Stomach smooth muscle (tissue), 2 donors: ENCODE results near the gene COL23A1.
A peak's percentile ranks its signal among the peaks of the same experiment; 100 is the strongest.

ENCODE experiments used
- H3K27ac ChIP-seq: one replicate; pipeline ENCODE4 v1.7.0; 2013; ENCODE audit warnings: mild to moderate bottlenecking, low read length, inconsistent platforms
- H3K27me3 ChIP-seq, 2 donors: one replicate each; pipeline ENCODE4 v1.7.0; 2013; ENCODE audit warnings: low read length in 2 of 2; ENCODE audit not compliant: insufficient read depth in 2 of 2, control insufficient read depth in 1 of 2
- H3K36me3 ChIP-seq, 2 donors: one replicate each; pipeline ENCODE4 v1.7.0; 2013; ENCODE audit warnings: low read length in 2 of 2; ENCODE audit not compliant: control insufficient read depth in 2 of 2, insufficient read depth in 2 of 2
- H3K4me1 ChIP-seq: one replicate; pipeline ENCODE4 v1.7.0; 2013; ENCODE audit warnings: low read length; ENCODE audit not compliant: control insufficient read depth, insufficient read depth
- H3K4me3 ChIP-seq, 2 donors: one replicate each; pipeline ENCODE4 v1.7.0; 2013; ENCODE audit warnings: low read length in 2 of 2
- H3K9ac ChIP-seq, 2 donors: one replicate each; pipeline ENCODE4 v1.7.0; 2013; ENCODE audit warnings: low read length in 2 of 2, mild to moderate bottlenecking in 1 of 2
- H3K9me3 ChIP-seq, 2 donors: one replicate each; pipeline ENCODE4 v1.7.0; 2013; ENCODE audit warnings: low read length in 2 of 2; ENCODE audit not compliant: control insufficient read depth in 2 of 2
- donor health status: healthy.
- donor health status: Pancreatic carcinoma.

COL23A1 gene

DNA sequence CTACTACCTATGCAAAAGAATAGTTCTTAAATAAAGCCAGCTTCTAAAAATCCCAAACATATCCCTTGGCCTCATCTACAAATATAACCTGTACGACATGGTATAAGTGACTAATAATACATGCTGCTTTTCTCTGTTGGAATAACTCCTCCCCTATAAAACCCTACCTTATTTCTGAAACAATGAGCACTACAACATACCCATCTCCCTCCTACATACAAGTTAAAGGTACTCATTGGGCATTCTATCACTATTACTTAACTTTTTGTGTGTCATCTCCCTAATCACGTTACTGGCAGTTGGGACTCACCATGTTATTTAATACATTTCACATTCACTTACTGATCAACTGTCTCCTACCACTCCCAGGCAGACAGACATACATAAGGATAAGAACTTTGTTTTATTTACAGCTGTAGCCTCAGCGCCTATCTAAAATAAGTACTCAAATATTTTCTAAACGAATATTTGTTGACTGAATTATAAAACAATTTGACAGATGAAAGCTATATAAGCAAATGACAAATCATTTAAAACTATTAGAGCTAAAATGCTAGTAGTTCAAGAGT is 32.6 kb upstream of the COL23A1 start:
- no peak overlapping the region for H3K4me3 ChIP-seq
- no peaks in the 10 kb centered on the region for H3K27me3 ChIP-seq
- peaks cover 16 to 30% of the 10 kb centered on the region in 2 donors for H3K36me3 ChIP-seq
- H3K9ac ChIP-seq = no peak overlapping the region
- H3K4me1 ChIP-seq = peaks cover 17% of the 10 kb centered on the region
- H3K9me3 ChIP-seq = no peaks in the 10 kb centered on the region
- H3K27ac ChIP-seq = no peak overlapping the region

DNA sequence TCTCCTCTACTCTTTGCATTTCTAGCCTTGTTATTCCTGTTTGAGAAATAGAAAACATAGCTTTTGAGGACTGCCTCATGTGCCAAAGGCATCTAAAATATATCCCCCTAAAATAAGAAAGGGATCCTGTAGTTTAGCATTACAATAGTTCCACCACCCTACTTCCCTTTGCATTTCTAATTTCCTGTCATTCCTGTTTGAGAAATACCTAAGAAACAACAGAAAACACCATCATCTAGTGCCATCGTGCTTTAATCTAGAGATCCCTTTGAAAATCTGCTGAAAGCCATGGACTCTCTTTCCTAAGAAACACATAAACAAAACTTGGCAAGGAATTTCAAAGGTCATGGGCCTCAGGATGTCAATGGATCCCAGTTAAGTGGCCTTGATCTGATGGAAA is 29.2 kb upstream of the COL23A1 start:
- H3K27me3 ChIP-seq = no peaks in the 10 kb centered on the region
- no peak overlapping the region for H3K27ac ChIP-seq
- no peak overlapping the region for H3K4me3 ChIP-seq
- peaks cover 30 to 41% of the 10 kb centered on the region in 2 donors for H3K36me3 ChIP-seq
- H3K4me1 ChIP-seq = peaks cover 5% of the 10 kb centered on the region
- no peak overlapping the region for H3K9ac ChIP-seq
- no peaks in the 10 kb centered on the region for H3K9me3 ChIP-seq

DNA sequence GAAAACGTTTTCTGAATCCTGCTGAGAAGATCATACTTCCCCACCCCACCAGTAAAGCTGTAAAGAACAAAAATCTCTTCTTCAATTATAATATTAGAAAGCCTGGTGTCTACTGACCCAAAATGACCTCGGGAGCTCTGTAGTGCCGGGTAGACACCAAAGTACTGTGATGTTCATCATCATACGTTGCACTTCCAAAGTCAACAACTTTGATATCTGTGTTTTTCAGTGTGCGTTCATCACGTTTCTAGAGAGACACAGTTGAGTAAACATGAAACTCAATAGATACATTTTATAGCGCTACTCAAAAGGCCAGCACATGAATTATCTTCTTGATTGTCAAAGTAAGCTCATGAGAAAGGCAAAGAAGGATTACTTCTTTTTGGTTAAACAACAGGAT is 22.1 kb upstream of the COL23A1 start:
- no peaks in the 10 kb centered on the region for H3K9me3 ChIP-seq
- no peaks in the 10 kb centered on the region for H3K4me1 ChIP-seq
- no peak overlapping the region for H3K4me3 ChIP-seq
- no peak overlapping the region for H3K9ac ChIP-seq
- no peaks in the 10 kb centered on the region for H3K27me3 ChIP-seq
- H3K36me3 ChIP-seq = peaks cover 39 to 49% of the 10 kb centered on the region in 2 donors
- no peak overlapping the region for H3K27ac ChIP-seq

DNA sequence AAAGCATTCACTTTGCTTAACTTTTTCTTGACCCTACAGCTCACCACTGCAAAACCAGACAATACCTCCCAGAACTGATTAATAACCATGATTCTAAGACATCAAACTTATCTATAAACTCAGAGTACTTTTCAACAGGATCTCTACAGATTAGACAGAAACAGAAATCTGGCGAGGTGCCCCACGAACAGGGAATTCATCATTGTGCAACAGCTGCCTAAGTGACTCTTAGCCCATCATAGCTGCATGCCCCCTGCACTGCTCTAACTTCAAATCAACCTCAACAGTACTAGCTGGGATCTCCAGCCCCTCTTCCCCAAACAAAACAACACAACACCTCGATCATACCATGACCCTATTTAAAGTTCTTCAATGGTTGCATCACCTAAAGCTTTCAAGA is 16.1 kb upstream of the COL23A1 start:
- no peak overlapping the region for H3K9ac ChIP-seq
- H3K4me1 ChIP-seq = no peaks in the 10 kb centered on the region
- no peak overlapping the region for H3K27ac ChIP-seq
- H3K36me3 ChIP-seq = peaks cover 15 to 30% of the 10 kb centered on the region in 2 donors
- H3K4me3 ChIP-seq = no peak overlapping the region
- H3K27me3 ChIP-seq = no peaks in the 10 kb centered on the region
- H3K9me3 ChIP-seq = no peaks in the 10 kb centered on the region

DNA sequence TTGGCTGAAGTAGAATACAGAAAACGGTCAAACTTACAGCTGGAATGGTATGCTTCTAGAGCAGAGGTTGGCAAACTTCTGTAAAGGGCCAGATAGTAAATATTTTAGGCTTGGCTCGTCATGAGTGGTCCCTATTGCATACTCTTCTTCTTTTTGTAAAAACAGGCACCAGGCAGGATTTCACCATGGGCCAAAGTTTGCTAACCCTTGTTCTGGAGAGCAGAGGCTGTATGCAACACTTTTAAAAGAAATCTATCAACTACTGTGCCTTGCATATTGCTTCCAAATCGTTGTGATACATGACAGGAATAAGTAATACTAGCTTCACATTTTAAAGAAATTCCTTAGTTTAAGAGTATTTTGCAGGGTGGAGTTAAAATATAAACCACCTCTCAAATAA is 15.6 kb upstream of the COL23A1 start:
- no peaks in the 10 kb centered on the region for H3K9me3 ChIP-seq
- H3K9ac ChIP-seq = no peak overlapping the region
- no peak overlapping the region for H3K4me3 ChIP-seq
- H3K27ac ChIP-seq = no peak overlapping the region
- no peaks in the 10 kb centered on the region for H3K4me1 ChIP-seq
- H3K27me3 ChIP-seq = no peaks in the 10 kb centered on the region
- peaks cover 13 to 29% of the 10 kb centered on the region in 2 donors for H3K36me3 ChIP-seq

DNA sequence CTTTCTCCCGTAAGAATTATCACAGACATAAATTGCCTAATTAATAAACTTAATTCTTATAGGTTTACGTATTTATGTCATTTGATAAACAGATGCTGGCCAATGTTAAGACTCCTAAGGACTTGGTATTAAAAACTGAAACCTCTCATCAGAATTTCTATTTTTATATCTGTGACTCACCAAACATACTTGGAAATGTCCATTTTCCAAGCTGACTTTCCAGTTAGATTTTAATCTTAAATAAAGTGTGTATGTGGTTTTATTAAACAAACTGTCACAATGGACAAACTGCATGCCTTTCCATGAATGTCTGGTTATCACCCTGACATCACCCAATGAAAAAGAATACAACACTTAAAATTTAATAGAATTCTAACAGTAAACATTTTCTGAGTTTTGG is 12.6 kb upstream of the COL23A1 start:
- H3K36me3 ChIP-seq = peaks cover 4 to 22% of the 10 kb centered on the region in 2 donors
- H3K9me3 ChIP-seq = no peaks in the 10 kb centered on the region
- no peak overlapping the region for H3K9ac ChIP-seq
- no peak overlapping the region for H3K27ac ChIP-seq
- no peak overlapping the region for H3K4me3 ChIP-seq
- no peaks in the 10 kb centered on the region for H3K4me1 ChIP-seq
- no peaks in the 10 kb centered on the region for H3K27me3 ChIP-seq

DNA sequence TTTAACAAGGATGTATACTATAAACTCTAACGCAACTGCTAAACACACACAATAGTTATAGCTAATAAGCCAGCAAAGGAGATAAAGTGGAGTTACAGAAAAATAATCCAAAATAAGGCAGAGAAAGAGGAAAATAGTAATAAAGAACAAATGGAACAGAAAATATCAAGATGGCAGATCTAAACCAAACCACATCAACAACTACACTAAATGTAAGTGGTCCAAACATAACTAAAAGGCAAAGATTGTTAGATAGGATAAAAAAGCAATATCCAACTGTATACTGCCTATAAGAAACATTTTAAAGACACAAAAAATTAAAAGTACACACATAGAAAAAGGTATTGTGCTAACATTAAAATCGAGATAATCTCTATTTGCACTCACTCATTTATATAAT is 5.6 kb upstream of the COL23A1 start:
- Histone ChIP-seq H3K4me1 (peaks cover 9% of the 10 kb centered on the region), H3K9ac (no peak overlapping the region), H3K27ac (no peak overlapping the region), H3K4me3 (no peak overlapping the region), H3K27me3 (no peaks in the 10 kb centered on the region), H3K36me3 (peaks cover 0 to 3% of the 10 kb centered on the region in 2 donors), H3K9me3 (no peaks in the 10 kb centered on the region)

DNA sequence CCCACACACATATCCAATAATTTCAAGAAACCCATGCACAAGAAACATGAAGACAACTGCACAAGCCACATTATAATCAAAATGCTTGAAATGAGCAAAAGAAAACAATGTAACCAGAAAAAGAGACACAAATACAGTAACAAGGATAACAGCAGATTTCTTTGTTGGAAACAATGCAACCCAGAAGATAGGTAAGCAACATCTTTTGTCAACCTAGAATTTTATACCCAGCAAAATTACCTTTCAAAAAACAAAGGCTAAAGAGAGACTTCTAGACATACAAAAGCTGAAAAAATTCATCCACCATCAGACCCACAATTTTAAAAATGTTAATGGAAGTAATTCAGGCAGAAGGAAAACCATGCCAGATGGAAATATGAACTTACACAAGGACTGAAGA is 5.0 kb upstream of the COL23A1 start:
- no peaks in the 10 kb centered on the region for H3K36me3 ChIP-seq
- peaks cover 15% of the 10 kb centered on the region for H3K4me1 ChIP-seq
- H3K9me3 ChIP-seq = no peaks in the 10 kb centered on the region
- no peak overlapping the region for H3K4me3 ChIP-seq
- no peak overlapping the region for H3K27ac ChIP-seq
- no peaks in the 10 kb centered on the region for H3K27me3 ChIP-seq
- H3K9ac ChIP-seq = no peak overlapping the region

DNA sequence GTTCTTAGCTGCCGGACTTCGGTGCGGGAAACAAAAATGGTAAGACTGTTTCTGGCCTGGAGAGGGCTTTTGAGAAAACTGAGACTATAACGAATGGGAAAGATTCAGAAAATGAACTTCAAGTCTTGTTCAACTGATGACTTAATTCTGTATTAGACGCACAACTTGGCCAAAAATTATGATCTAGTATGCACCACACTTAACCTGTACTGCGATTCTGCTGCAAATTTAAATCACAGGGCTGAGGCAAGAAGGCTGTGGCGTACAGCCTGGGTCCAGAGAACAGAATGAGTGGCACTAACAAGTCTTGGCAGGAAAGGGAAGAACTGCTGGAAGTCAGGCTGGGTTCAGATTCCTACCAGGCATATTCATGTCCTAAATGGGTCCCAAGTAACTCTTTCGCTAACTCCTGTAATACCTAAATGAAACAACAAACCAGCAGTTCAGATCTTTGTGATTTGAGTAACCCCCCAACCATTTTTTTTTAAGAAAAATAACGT is 781 bp upstream of the COL23A1 start:
- H3K9ac ChIP-seq = peak overlapping the region in 1 of 2 donors; percentile 47
- H3K27ac ChIP-seq = peak overlapping the region; percentile 11
- H3K4me1 ChIP-seq = peaks cover 26% of the 10 kb centered on the region
- H3K9me3 ChIP-seq = no peaks in the 10 kb centered on the region
- H3K27me3 ChIP-seq = peaks cover 4 to 7% of the 10 kb centered on the region in 2 donors
- H3K4me3 ChIP-seq = peak overlapping the region; percentile 13 to 73
- no peaks in the 10 kb centered on the region for H3K36me3 ChIP-seq

DNA sequence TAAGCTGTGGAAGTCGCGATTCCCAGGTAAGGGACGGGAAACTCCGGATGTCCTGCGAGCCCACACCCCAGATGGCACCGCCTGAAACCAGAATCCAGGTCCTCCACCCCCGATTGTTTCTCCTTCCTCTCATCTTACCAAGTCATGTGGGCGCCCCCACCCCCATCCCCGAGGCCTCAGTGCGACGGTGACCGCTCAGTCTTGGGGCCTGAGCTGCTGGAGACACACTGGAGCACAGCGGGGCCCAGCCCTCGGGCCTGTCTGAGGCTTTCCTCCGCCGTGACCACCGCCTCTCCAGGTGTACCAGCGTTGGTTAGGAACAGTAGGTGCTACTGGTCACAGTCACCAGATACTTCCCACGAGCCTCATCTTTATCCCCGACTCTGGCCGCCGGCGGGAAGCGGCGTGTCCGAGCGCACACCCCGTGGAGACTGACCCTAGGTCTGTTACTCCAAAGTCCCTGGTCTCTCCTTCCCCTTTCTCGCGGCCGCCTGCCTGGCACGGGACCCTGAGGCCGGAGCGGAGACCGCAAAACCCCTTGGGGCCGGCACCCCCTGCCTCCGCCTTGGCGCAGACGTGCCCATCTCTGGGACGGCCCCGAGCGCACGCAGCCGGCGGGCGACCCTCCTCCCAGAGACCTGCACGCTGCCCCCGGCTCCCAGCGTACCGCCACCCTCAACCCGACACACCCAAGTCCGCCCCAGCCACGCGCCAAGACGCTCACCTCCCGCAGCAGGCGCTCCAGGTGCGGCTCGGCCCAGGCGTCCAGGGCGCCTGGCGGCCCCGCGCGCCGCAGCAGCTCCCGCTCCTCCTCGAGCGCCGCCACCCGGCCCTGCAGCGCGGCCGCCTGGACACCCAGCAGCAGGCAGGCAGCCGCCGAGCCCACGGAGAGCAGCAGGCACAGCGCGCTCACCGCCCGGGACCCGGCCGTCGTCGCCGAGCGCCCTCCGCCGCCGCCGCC is 733 bp downstream of the COL23A1 start:
- Histone ChIP-seq H3K27me3 (peaks cover 4 to 12% of the 10 kb centered on the region in 2 donors), H3K9ac (no peak overlapping the region), H3K4me3 (peak overlapping the region in 1 of 2 donors; percentile 73), H3K27ac (no peak overlapping the region), H3K4me1 (peaks cover 30% of the 10 kb centered on the region), H3K9me3 (no peaks in the 10 kb centered on the region), H3K36me3 (peaks cover 0 to 2% of the 10 kb centered on the region in 2 donors)
